ENCODE measurements around the gene GIGYF2.

GIGYF2 gene

GRCh38 chr2:232794981-232795380, 97.8 kb downstream of the GIGYF2 start:
- no peak for ATAC-seq
- no peak for TF ChIP-seq ZNF8 (CRISPR knock-in tag; IDR thresholded peaks at IDR 0.05)
- TF ChIP-seq OSR1 (CRISPR knock-in tag; IDR thresholded peaks at IDR 0.05) = no peak
- TF ChIP-seq ESRRG (CRISPR knock-in tag; IDR thresholded peaks at IDR 0.05) = no peak
- TF ChIP-seq, protein P1, sequence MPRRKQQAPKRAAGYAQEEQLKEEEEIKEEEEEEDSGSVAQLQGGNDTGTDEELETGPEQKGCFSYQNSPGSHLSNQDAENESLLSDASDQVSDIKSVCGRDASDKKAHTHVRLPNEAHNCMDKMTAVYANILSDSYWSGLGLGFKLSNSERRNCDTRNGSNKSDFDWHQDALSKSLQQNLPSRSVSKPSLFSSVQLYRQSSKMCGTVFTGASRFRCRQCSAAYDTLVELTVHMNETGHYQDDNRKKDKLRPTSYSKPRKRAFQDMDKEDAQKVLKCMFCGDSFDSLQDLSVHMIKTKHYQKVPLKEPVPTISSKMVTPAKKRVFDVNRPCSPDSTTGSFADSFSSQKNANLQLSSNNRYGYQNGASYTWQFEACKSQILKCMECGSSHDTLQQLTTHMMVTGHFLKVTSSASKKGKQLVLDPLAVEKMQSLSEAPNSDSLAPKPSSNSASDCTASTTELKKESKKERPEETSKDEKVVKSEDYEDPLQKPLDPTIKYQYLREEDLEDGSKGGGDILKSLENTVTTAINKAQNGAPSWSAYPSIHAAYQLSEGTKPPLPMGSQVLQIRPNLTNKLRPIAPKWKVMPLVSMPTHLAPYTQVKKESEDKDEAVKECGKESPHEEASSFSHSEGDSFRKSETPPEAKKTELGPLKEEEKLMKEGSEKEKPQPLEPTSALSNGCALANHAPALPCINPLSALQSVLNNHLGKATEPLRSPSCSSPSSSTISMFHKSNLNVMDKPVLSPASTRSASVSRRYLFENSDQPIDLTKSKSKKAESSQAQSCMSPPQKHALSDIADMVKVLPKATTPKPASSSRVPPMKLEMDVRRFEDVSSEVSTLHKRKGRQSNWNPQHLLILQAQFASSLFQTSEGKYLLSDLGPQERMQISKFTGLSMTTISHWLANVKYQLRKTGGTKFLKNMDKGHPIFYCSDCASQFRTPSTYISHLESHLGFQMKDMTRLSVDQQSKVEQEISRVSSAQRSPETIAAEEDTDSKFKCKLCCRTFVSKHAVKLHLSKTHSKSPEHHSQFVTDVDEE (CRISPR knock-in tag; IDR thresholded peaks at IDR 0.05) = no peak
- TF ChIP-seq PPARA (CRISPR knock-in tag; IDR thresholded peaks at IDR 0.05; ENCODE audit: borderline replicate concordance) = no peak
- TF ChIP-seq ARNTL (CRISPR knock-in tag; IDR thresholded peaks at IDR 0.05; ENCODE audit: borderline replicate concordance, low read depth) = no peak
- TF ChIP-seq GLIS3 (CRISPR knock-in tag; IDR thresholded peaks at IDR 0.05) = no peak
- no peak for TF ChIP-seq ZFP3 (CRISPR knock-in tag; IDR thresholded peaks at IDR 0.05)

GRCh38 chr2:232795920-232796319, 98.8 kb downstream of the GIGYF2 start:
- TF ChIP-seq ZFP3 (CRISPR knock-in tag; IDR thresholded peaks at IDR 0.05) (no peak), TOX (CRISPR knock-in tag; IDR thresholded peaks at IDR 0.05; ENCODE audit: borderline replicate concordance) (no peak), BACH2 (CRISPR knock-in tag; IDR thresholded peaks at IDR 0.05; ENCODE audit: borderline replicate concordance) (no peak), CSDC2 (CRISPR knock-in tag; IDR thresholded peaks at IDR 0.05) (no peak), SNAI2 (CRISPR knock-in tag; IDR thresholded peaks at IDR 0.05) (no peak), CSRNP3 (CRISPR knock-in tag; IDR thresholded peaks at IDR 0.05) (no peak), ZNF70 (CRISPR knock-in tag; IDR thresholded peaks at IDR 0.05) (no peak)
- TF ChIP-seq, protein P2, sequence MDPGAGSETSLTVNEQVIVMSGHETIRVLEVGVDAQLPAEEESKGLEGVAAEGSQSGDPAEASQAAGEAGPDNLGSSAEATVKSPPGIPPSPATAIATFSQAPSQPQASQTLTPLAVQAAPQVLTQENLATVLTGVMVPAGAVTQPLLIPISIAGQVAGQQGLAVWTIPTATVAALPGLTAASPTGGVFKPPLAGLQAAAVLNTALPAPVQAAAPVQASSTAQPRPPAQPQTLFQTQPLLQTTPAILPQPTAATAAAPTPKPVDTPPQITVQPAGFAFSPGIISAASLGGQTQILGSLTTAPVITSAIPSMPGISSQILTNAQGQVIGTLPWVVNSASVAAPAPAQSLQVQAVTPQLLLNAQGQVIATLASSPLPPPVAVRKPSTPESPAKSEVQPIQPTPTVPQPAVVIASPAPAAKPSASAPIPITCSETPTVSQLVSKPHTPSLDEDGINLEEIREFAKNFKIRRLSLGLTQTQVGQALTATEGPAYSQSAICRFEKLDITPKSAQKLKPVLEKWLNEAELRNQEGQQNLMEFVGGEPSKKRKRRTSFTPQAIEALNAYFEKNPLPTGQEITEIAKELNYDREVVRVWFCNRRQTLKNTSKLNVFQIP (CRISPR knock-in tag; IDR thresholded peaks at IDR 0.05; ENCODE audit: borderline replicate concordance, low read depth) = no peak
- TF ChIP-seq, protein P3, sequence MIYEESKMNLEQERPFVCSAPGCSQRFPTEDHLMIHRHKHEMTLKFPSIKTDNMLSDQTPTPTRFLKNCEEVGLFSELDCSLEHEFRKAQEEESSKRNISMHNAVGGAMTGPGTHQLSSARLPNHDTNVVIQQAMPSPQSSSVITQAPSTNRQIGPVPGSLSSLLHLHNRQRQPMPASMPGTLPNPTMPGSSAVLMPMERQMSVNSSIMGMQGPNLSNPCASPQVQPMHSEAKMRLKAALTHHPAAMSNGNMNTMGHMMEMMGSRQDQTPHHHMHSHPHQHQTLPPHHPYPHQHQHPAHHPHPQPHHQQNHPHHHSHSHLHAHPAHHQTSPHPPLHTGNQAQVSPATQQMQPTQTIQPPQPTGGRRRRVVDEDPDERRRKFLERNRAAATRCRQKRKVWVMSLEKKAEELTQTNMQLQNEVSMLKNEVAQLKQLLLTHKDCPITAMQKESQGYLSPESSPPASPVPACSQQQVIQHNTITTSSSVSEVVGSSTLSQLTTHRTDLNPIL (CRISPR knock-in tag; IDR thresholded peaks at IDR 0.05; ENCODE audit: low read depth) = no peak
- TF ChIP-seq, protein P4, sequence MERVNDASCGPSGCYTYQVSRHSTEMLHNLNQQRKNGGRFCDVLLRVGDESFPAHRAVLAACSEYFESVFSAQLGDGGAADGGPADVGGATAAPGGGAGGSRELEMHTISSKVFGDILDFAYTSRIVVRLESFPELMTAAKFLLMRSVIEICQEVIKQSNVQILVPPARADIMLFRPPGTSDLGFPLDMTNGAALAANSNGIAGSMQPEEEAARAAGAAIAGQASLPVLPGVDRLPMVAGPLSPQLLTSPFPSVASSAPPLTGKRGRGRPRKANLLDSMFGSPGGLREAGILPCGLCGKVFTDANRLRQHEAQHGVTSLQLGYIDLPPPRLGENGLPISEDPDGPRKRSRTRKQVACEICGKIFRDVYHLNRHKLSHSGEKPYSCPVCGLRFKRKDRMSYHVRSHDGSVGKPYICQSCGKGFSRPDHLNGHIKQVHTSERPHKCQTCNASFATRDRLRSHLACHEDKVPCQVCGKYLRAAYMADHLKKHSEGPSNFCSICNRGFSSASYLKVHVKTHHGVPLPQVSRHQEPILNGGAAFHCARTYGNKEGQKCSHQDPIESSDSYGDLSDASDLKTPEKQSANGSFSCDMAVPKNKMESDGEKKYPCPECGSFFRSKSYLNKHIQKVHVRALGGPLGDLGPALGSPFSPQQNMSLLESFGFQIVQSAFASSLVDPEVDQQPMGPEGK (CRISPR knock-in tag; IDR thresholded peaks at IDR 0.05; ENCODE audit: borderline replicate concordance) = no peak
- ATAC-seq = no peak

- ATAC-seq = no peak
- no peak for TF ChIP-seq PPARA (CRISPR knock-in tag; IDR thresholded peaks at IDR 0.05; ENCODE audit: borderline replicate concordance)
- no peak for TF ChIP-seq SNAI2 (CRISPR knock-in tag; IDR thresholded peaks at IDR 0.05)
- TF ChIP-seq, protein P3 (CRISPR knock-in tag; IDR thresholded peaks at IDR 0.05; ENCODE audit: low read depth) = no peak
- TF ChIP-seq ISL1 (CRISPR knock-in tag; IDR thresholded peaks at IDR 0.05) = no peak
- TF ChIP-seq ESRRG (CRISPR knock-in tag; IDR thresholded peaks at IDR 0.05) = no peak
- no peak for TF ChIP-seq ZNF70 (CRISPR knock-in tag; IDR thresholded peaks at IDR 0.05)
- TF ChIP-seq CSRNP3 (CRISPR knock-in tag; IDR thresholded peaks at IDR 0.05) = no peak
- TF ChIP-seq, protein P4 (CRISPR knock-in tag; IDR thresholded peaks at IDR 0.05; ENCODE audit: borderline replicate concordance) = no peak
- no peak for TF ChIP-seq GLIS3 (CRISPR knock-in tag; IDR thresholded peaks at IDR 0.05)
- no peak for TF ChIP-seq BACH2 (CRISPR knock-in tag; IDR thresholded peaks at IDR 0.05; ENCODE audit: borderline replicate concordance)
- TF ChIP-seq, protein P1 (CRISPR knock-in tag; IDR thresholded peaks at IDR 0.05) = no peak
- TF ChIP-seq ZFP3 (CRISPR knock-in tag; IDR thresholded peaks at IDR 0.05) = no peak
Observed at GRCh38 chr2:232798187-232798586, 101.1 kb downstream of the GIGYF2 start.

Measured in SK-N-SH treated with all-trans-retinoic acid at 6 μM for 48 hours (cell line).